Vagina (tissue), 2 donors: ENCODE data around the gene LMO1.

ENCODE experiments used
- CTCF ChIP-seq, 3 experiments: fragments of 450-650 bp in 2 of 3; fragments of 200-600 bp in 1 of 3; sonication (generic) in 1 of 3; IDR thresholded peaks; one replicate each; pipeline ENCODE4 v1.5.1; 2017 to 2019; ENCODE audit warnings: antibody characterized with exemption in 3 of 3, mild to moderate bottlenecking in 2 of 3, moderate library complexity in 2 of 3
- POLR2A ChIP-seq, 2 donors: fragments of 450-650 bp; IDR thresholded peaks; one replicate each; pipeline ENCODE4 v1.6.1; 2017; ENCODE audit warnings: antibody characterized with exemption in 2 of 2, mild to moderate bottlenecking in 2 of 2, moderate library complexity in 2 of 2
- POLR2AphosphoS5 ChIP-seq, 2 donors: sonication (generic); formaldehyde crosslinking; IDR thresholded peaks; one replicate each; pipeline ENCODE4 v1.9.0; 2017; ENCODE audit warnings: antibody characterized with exemption in 2 of 2, mild to moderate bottlenecking in 2 of 2, low read depth in 1 of 2; ENCODE audit not compliant: insufficient read depth in 1 of 2

GRCh38 chr11:8230178-8230859 is 33.4 kb downstream of the LMO1 start:
- TF ChIP-seq CTCF (IDR thresholded peaks at IDR 0.05) (no peak), POLR2A (IDR thresholded peaks at IDR 0.05) (no peak), POLR2AphosphoS5 (IDR thresholded peaks at IDR 0.05; ENCODE audit: insufficient read depth in 1 of 2, low read depth in 1 of 2) (no peak)
